Measurements from ENCODE around the gene HSPA1L.
A peak's percentile ranks its signal among the peaks of the same experiment; 100 is the strongest.

Gene HSPA1L

GRCh38 chr6:31781244-31782125 lies 33.6 kb downstream of the HSPA1L start:
- no peak for DNase-seq

GRCh38 chr6:31780507-31781243 lies 34.4 kb downstream of the HSPA1L start:
- DNase-seq: no peak

- DNase-seq: no peak
Observed at GRCh38 chr6:31779908-31780307, 35.2 kb downstream of the HSPA1L start.

GRCh38 chr6:31778999-31779885 lies 35.8 kb downstream of the HSPA1L start:
- DNase-seq: no peak

- no peak for DNase-seq
Observed at GRCh38 chr6:31778193-31778592, 36.9 kb downstream of the HSPA1L start.

GRCh38 chr6:31777667-31778050 lies 37.4 kb downstream of the HSPA1L start:
- no peak for DNase-seq

- peak; percentile 80 to 83 for DNase-seq
Observed at GRCh38 chr6:31776989-31777666, 38.0 kb downstream of the HSPA1L start, which contains the start of gene VWA7. Gene VWA7, minus strand, starts transcription at chr6:31777328. Its CDS starts 549 bp downstream, at chr6:31776779.

GRCh38 chr6:31776485-31776988 lies 38.5 kb downstream of the HSPA1L start:
- no peak for DNase-seq

GRCh38 chr6:31775633-31776484 lies 39.2 kb downstream of the HSPA1L start:
- no peak for DNase-seq

- DNase-seq: no peak
Observed at GRCh38 chr6:31775184-31775583, 39.9 kb downstream of the HSPA1L start.

- no peak for DNase-seq
Observed at GRCh38 chr6:31771992-31772358, 43.1 kb downstream of the HSPA1L start.

GRCh38 chr6:31770860-31771259 lies 44.2 kb downstream of the HSPA1L start:
- DNase-seq: no peak

GRCh38 chr6:31769684-31770371 lies 45.3 kb downstream of the HSPA1L start:
- DNase-seq: peak; percentile 86

GRCh38 chr6:31768363-31769257 lies 46.5 kb downstream of the HSPA1L start:
- DNase-seq: no peak

GRCh38 chr6:31767096-31767645 lies 47.9 kb downstream of the HSPA1L start:
- DNase-seq: no peak

- no peak for DNase-seq
Observed at GRCh38 chr6:31765910-31766794, 48.9 kb downstream of the HSPA1L start.

GRCh38 chr6:31765559-31765909 lies 49.5 kb downstream of the HSPA1L start:
- no peak for DNase-seq

- DNase-seq: no peak
Observed at GRCh38 chr6:31764198-31764597, 50.9 kb downstream of the HSPA1L start.
